H9 (cell line): ENCODE measurements around the gene STAMBP. TPM values are rescaled to one million over a fixed set of nuclear protein-coding genes. Genes with fewer than 3 reads are reported as not detected.

Experiments
- DNase-seq: peaks from one replicate; pipeline ENCODE4 v3.0.0-alpha.2; 2017
- H2AFZ ChIP-seq: one replicate; pipeline ENCODE4 v1.6.1; 2013; ENCODE audit warnings: mild to moderate bottlenecking, low read length, control low read depth, moderate library complexity
- H2AK5ac ChIP-seq: 2 replicates; pipeline ENCODE4 v1.6.1; 2013; ENCODE audit warnings: low read length, control low read depth, mixed read lengths; ENCODE audit not compliant: insufficient read length
- H2BK120ac ChIP-seq: one replicate; pipeline ENCODE4 v1.6.1; 2013; ENCODE audit warnings: low read depth, mild to moderate bottlenecking, low read length, control low read depth, inconsistent platforms; ENCODE audit not compliant: poor library complexity, severe bottlenecking
- H2BK12ac ChIP-seq: 2 replicates; pipeline ENCODE4 v1.6.1; 2013; ENCODE audit warnings: low read length, control low read depth, mixed read lengths, low read depth; ENCODE audit not compliant: insufficient read length
- H2BK15ac ChIP-seq: 2 replicates; pipeline ENCODE4 v1.6.1; 2013; ENCODE audit warnings: low read depth, low read length, control low read depth
- H2BK20ac ChIP-seq: one replicate; pipeline ENCODE4 v1.6.1; 2013; ENCODE audit warnings: low read depth, mild to moderate bottlenecking, low read length, control low read depth, inconsistent platforms; ENCODE audit not compliant: poor library complexity, severe bottlenecking
- H2BK5ac ChIP-seq: 2 replicates; pipeline ENCODE4 v1.6.1; 2013; ENCODE audit warnings: low read length, control low read depth, mixed read lengths; ENCODE audit not compliant: insufficient read length
- H3K14ac ChIP-seq: 2 replicates; pipeline ENCODE4 v1.6.1; 2013; ENCODE audit warnings: low read length, control low read depth; ENCODE audit not compliant: insufficient read depth
- H3K18ac ChIP-seq: 2 replicates; pipeline ENCODE4 v1.6.1; 2013; ENCODE audit warnings: low read depth, mild to moderate bottlenecking, mixed read lengths, low read length, control low read depth; ENCODE audit not compliant: insufficient read length
- H3K23ac ChIP-seq: 2 replicates; pipeline ENCODE4 v1.6.1; 2013; ENCODE audit warnings: low read length, control low read depth, mixed read lengths, low read depth; ENCODE audit not compliant: insufficient read length
- H3K23me2 ChIP-seq: 2 replicates; pipeline ENCODE4 v1.6.1; 2013; ENCODE audit warnings: low read depth, mild to moderate bottlenecking, mixed read lengths, low read length, control low read depth; ENCODE audit not compliant: insufficient read length, poor library complexity, severe bottlenecking
- H3K27ac ChIP-seq: 2 replicates; pipeline ENCODE4 v1.5.1; 2013; ENCODE audit warnings: low read length, control low read depth, mixed read lengths, low read depth; ENCODE audit not compliant: insufficient read length
- H3K27me3 ChIP-seq: 2 replicates; pipeline ENCODE4 v1.6.1; 2013; ENCODE audit warnings: low read length, control low read depth, inconsistent platforms; ENCODE audit not compliant: insufficient read depth
- H3K4ac ChIP-seq: 2 replicates; pipeline ENCODE4 v1.6.1; 2013; ENCODE audit warnings: low read depth, mild to moderate bottlenecking, control low read depth, inconsistent platforms, low read length, moderate library complexity
- H3K4me1 ChIP-seq: 2 replicates; pipeline ENCODE4 v1.6.1; 2013; ENCODE audit warnings: low read length, control low read depth, inconsistent platforms; ENCODE audit not compliant: insufficient read depth
- H3K4me2 ChIP-seq: 2 replicates; pipeline ENCODE4 v1.6.1; 2013; ENCODE audit warnings: low read length, control low read depth, mixed read lengths; ENCODE audit not compliant: insufficient read length, insufficient read depth
- H3K56ac ChIP-seq: 2 replicates; pipeline ENCODE4 v1.6.1; 2013; ENCODE audit warnings: low read depth, mild to moderate bottlenecking, mixed read lengths, low read length, control low read depth; ENCODE audit not compliant: insufficient read length
- H3K79me1 ChIP-seq: 2 replicates; pipeline ENCODE4 v1.6.1; 2013; ENCODE audit warnings: low read depth, mild to moderate bottlenecking, moderate library complexity, low read length, control low read depth, inconsistent platforms; ENCODE audit not compliant: insufficient read depth, poor library complexity, severe bottlenecking
- H3K79me2 ChIP-seq: 2 replicates; pipeline ENCODE4 v1.6.1; 2013; ENCODE audit warnings: low read length, control low read depth, inconsistent platforms; ENCODE audit not compliant: insufficient read depth
- H3K9ac ChIP-seq: 2 replicates; pipeline ENCODE4 v1.6.1; 2013; ENCODE audit warnings: low read length, control low read depth, mixed read lengths; ENCODE audit not compliant: insufficient read length; ENCODE audit errors: extremely low read depth
- H3K9me3 ChIP-seq: one replicate; pipeline ENCODE4 v1.6.1; 2013; ENCODE audit warnings: low read depth, low read length, inconsistent platforms; ENCODE audit not compliant: control insufficient read depth
- H3T11ph ChIP-seq: one replicate; pipeline ENCODE4 v1.6.1; 2013; ENCODE audit warnings: mild to moderate bottlenecking, low read length, control low read depth, inconsistent platforms
- H4K20me1 ChIP-seq: one replicate; pipeline ENCODE4 v1.6.1; 2013; ENCODE audit not compliant: control insufficient read depth, insufficient read length, insufficient read depth
- H4K5ac ChIP-seq: 2 replicates; pipeline ENCODE4 v1.6.1; 2013; ENCODE audit warnings: low read depth, mild to moderate bottlenecking, mixed read lengths, low read length, control low read depth; ENCODE audit not compliant: insufficient read length
- H4K8ac ChIP-seq: replicated peaks from 2 replicates; pipeline ENCODE4 v1.6.1; 2013; ENCODE audit warnings: low read length, control low read depth, mixed read lengths, low read depth; ENCODE audit not compliant: insufficient read length
- H4K91ac ChIP-seq: 2 replicates; pipeline ENCODE4 v1.6.1; 2013; ENCODE audit warnings: low read depth, mild to moderate bottlenecking, moderate library complexity, mixed read lengths, low read length, control low read depth; ENCODE audit not compliant: insufficient read length
- H3K27ac Mint-ChIP-seq, 3 experiments: 2 replicates in 2 of 3; 3 replicates in 1 of 3; pipeline ENCODE4 v1.8.0; 2020 to 2021; ENCODE audit warnings: mixed read lengths in 3 of 3, mild to moderate bottlenecking in 1 of 3, moderate library complexity in 1 of 3
- H3K27me3 Mint-ChIP-seq: 2 replicates; pipeline ENCODE4 v1.8.0; 2021; ENCODE audit warnings: low read depth, mild to moderate bottlenecking, moderate library complexity, mixed read lengths
- H3K36me3 Mint-ChIP-seq, 3 experiments: 2 replicates in 2 of 3; 3 replicates in 1 of 3; pipeline ENCODE4 v1.8.0; 2020 to 2021; ENCODE audit warnings: low read depth in 3 of 3, mixed read lengths in 3 of 3; ENCODE audit not compliant: insufficient read depth in 1 of 3
- H3K4me1 Mint-ChIP-seq, 2 experiments: 2 replicates each; pipeline ENCODE4 v1.8.0; 2020; ENCODE audit warnings: mixed read lengths in 2 of 2
- H3K4me3 Mint-ChIP-seq, 2 experiments: 2 replicates in 1 of 2; 3 replicates in 1 of 2; pipeline ENCODE4 v1.8.0; 2020 to 2021; ENCODE audit warnings: mild to moderate bottlenecking in 2 of 2, mixed read lengths in 2 of 2, moderate library complexity in 1 of 2
- H3K9me3 Mint-ChIP-seq, 2 experiments: 2 replicates in 1 of 2; 3 replicates in 1 of 2; pipeline ENCODE4 v1.8.0; 2020; ENCODE audit warnings: mild to moderate bottlenecking in 2 of 2, mixed read lengths in 2 of 2, moderate library complexity in 1 of 2
- CTCF ChIP-seq: fragments of 200-600 bp; sonication (generic); conservative IDR thresholded peaks from 3 replicates; pipeline ENCODE4 v1.8.0; 2021; ENCODE audit warnings: antibody characterized with exemption, mild to moderate bottlenecking
- WGBS: extraction: QIAGEN DNeasy Blood & Tissue Kit; methylation state at CpG from one replicate; pipeline ENCODE4 v1.1.7; 2013; ENCODE audit warnings: missing lambda C conversion rate, low lambda C conversion rate, mixed read lengths; ENCODE audit not compliant: insufficient read length; ENCODE audit errors: extremely low coverage; 5-methylcytosine and 5-hydroxymethylcytosine counted together
- long read RNA-seq: library from polyadenylated mRNA; unstranded; transcript quantifications from one replicate; pipeline ENCODE4 v2.0.0, GENCODE V29; 2020
- total RNA-seq: library from RNA; stranded (reverse); gene quantifications from 2 replicates; pipeline ENCODE4 v1.2.1, GENCODE V29; 2021

STAMBP gene
- 45.2 and 45.5 TPM in 2 replicates for total RNA-seq
- long read RNA-seq, full-length matches to known transcripts: 90 of 149 reads
- long read RNA-seq, partial matches to known transcripts: 20 of 149 reads
- long read RNA-seq, other reads (novel, unspliced or antisense): 39 of 149 reads

- Histone ChIP-seq H3T11ph (no peak within 1 kb of the TSS), H2AFZ (peak within 1 kb of the TSS; percentile 100), H2AK5ac (no peak within 1 kb of the TSS), H4K8ac (peak within 1 kb of the TSS; percentile 24), H4K91ac (no peak within 1 kb of the TSS), H2BK120ac (peak within 1 kb of the TSS; percentile 53), H3K9me3 (no peaks in the 10 kb centered on the region), H3K9ac (peak within 1 kb of the TSS; percentile 94), H3K4ac (no peak within 1 kb of the TSS), H3K23ac (no peak within 1 kb of the TSS), H3K18ac (peak within 1 kb of the TSS; percentile 68), H3K79me1 (peaks cover 3% of the 10 kb centered on the region), H3K27me3 (no peaks in the 10 kb centered on the region), H2BK15ac (0 out of 2 replicates have a peak within 1 kb of the TSS, but pooled peaks have one; percentile 19), H3K4me2 (peak within 1 kb of the TSS; percentile 99), H2BK20ac (no peak within 1 kb of the TSS), H3K79me2 (peaks cover 5% of the 10 kb centered on the region; the same call in 1 of the 2 replicates), H4K5ac (peak within 1 kb of the TSS; percentile 94), H3K27ac (peak within 1 kb of the TSS; percentile 85), H2BK5ac (peak within 1 kb of the TSS; percentile 2), H2BK12ac (no peak within 1 kb of the TSS), H3K4me1 (no peaks in the 10 kb centered on the region), H3K56ac (no peak within 1 kb of the TSS), H4K20me1 (no peaks in the 10 kb centered on the region), H3K14ac (peak within 1 kb of the TSS; percentile 98), H3K23me2 (peaks cover 6% of the 10 kb centered on the region)
- Mint-ChIP-seq H3K9me3 (peaks cover 0 to 2% of the 10 kb centered on the region in 2 experiments; a peak in 1 of 5 replicates), H3K27me3 (peaks cover 24% of the 10 kb centered on the region), H3K36me3 (peaks cover 19 to 30% (median 20%) of the 10 kb centered on the region in 3 experiments), H3K4me1 (peaks cover 15 to 26% of the 10 kb centered on the region in 2 experiments), H3K27ac (peak within 1 kb of the TSS; percentile 52 to 94 (median 75)), H3K4me3 (peak within 1 kb of the TSS; percentile 87 to 88)
- DNase-seq: peak; percentile 96
- no CpG with 5 or more reads among the region's 48 CpGs for WGBS
- TF ChIP-seq CTCF: no peak
These were observed at the start of gene STAMBP for GRCh38 chr2:73828818-73829570. STAMBP (plus strand) TSS chr2:73828961; CDS start chr2:73830857, 1,896 bp downstream.
